Right atrium auricular region (tissue), 2 donors: Measurements from ENCODE around the gene POU6F2. TPM values are rescaled to one million over a fixed set of nuclear protein-coding genes. Genes with fewer than 3 reads are reported as not detected.

ENCODE experiments used
- DNase-seq: peaks from one replicate; pipeline ENCODE4 v3.0.0-alpha.2; 2019; ENCODE audit warnings: low spot score
- H3K27ac ChIP-seq, 2 donors: fragments of 200-600 bp; sonication (generic); 1 replicate in 1 of 2; 2 replicates in 1 of 2; pipeline ENCODE4 v1.5.1; 2016 to 2019
- H3K27me3 ChIP-seq, 2 donors: fragments of 200-600 bp; sonication (generic); one replicate each; pipeline versions ENCODE4 v1.5.1 to v1.6.0; 2017 to 2019
- H3K36me3 ChIP-seq: fragments of 200-600 bp; sonication (generic); one replicate; pipeline ENCODE4 v1.5.1; 2016
- H3K4me1 ChIP-seq, 2 donors: fragments of 200-600 bp; sonication (generic); one replicate each; pipeline versions ENCODE4 v1.5.1 to v1.6.0; 2017 to 2019
- H3K4me3 ChIP-seq, 2 donors: fragments of 200-600 bp; sonication (generic); 1 replicate in 1 of 2; 2 replicates in 1 of 2; pipeline ENCODE4 v1.5.1; 2017 to 2019; ENCODE audit warnings: mild to moderate bottlenecking in 1 of 2, moderate library complexity in 1 of 2
- H3K9me3 ChIP-seq, 2 donors: fragments of 200-600 bp; sonication (generic); one replicate each; pipeline ENCODE4 v1.5.1; 2019
- CTCF ChIP-seq, 2 donors: fragments of 200-600 bp; sonication (generic); IDR thresholded peaks; one replicate each; pipeline ENCODE4 v1.5.1; 2019; ENCODE audit warnings: antibody characterized with exemption in 2 of 2
- total RNA-seq, 2 donors: library from RNA; depleted of rRNA; stranded (reverse); fragments of >200 nt; gene quantifications; one replicate each; pipeline ENCODE4 v1.1.0, GENCODE V29; 2016

POU6F2 gene
- total RNA-seq, 2 donors from 2014 or later: 0.85 to 1.5 TPM

GRCh38 chr7:39228946-39229345 is 251.2 kb downstream of the POU6F2 start:
- Histone ChIP-seq H3K27me3 (no peaks in the 10 kb centered on the region), H3K4me3 (no peak overlapping the region), H3K4me1 (no peaks in the 10 kb centered on the region), H3K27ac (no peak overlapping the region), H3K9me3 (no peaks in the 10 kb centered on the region), H3K36me3 (no peaks in the 10 kb centered on the region)
- DNase-seq: no peak
- TF ChIP-seq CTCF (IDR thresholded peaks at IDR 0.05): no peak

- Histone ChIP-seq H3K27me3 (no peaks in the 10 kb centered on the region), H3K36me3 (no peaks in the 10 kb centered on the region), H3K27ac (no peak overlapping the region), H3K4me1 (no peaks in the 10 kb centered on the region), H3K9me3 (no peaks in the 10 kb centered on the region), H3K4me3 (no peak overlapping the region)
- TF ChIP-seq CTCF (IDR thresholded peaks at IDR 0.05): no peak
- no peak for DNase-seq
Observed at GRCh38 chr7:39233851-39234529, 256.3 kb downstream of the POU6F2 start.

GRCh38 chr7:39238234-39238869 is 260.6 kb downstream of the POU6F2 start:
- Histone ChIP-seq H3K27ac (no peak overlapping the region), H3K36me3 (no peaks in the 10 kb centered on the region), H3K4me1 (no peaks in the 10 kb centered on the region), H3K27me3 (no peaks in the 10 kb centered on the region), H3K9me3 (no peaks in the 10 kb centered on the region), H3K4me3 (no peak overlapping the region)
- DNase-seq: no peak
- TF ChIP-seq CTCF (IDR thresholded peaks at IDR 0.05): no peak

GRCh38 chr7:39240864-39241263 is 263.2 kb downstream of the POU6F2 start:
- no peak for DNase-seq
- H3K9me3 ChIP-seq: no peaks in the 10 kb centered on the region
- no peak overlapping the region for H3K4me3 ChIP-seq
- H3K27ac ChIP-seq: no peak overlapping the region
- TF ChIP-seq CTCF (IDR thresholded peaks at IDR 0.05): no peak
- H3K4me1 ChIP-seq: no peaks in the 10 kb centered on the region
- no peaks in the 10 kb centered on the region for H3K36me3 ChIP-seq
- no peaks in the 10 kb centered on the region for H3K27me3 ChIP-seq

GRCh38 chr7:39247576-39247975 is 269.9 kb downstream of the POU6F2 start:
- Histone ChIP-seq H3K4me3 (no peak overlapping the region), H3K27ac (no peak overlapping the region), H3K4me1 (no peaks in the 10 kb centered on the region), H3K27me3 (no peaks in the 10 kb centered on the region), H3K36me3 (no peaks in the 10 kb centered on the region), H3K9me3 (no peaks in the 10 kb centered on the region)
- no peak for TF ChIP-seq CTCF (IDR thresholded peaks at IDR 0.05)
- DNase-seq: no peak
